ENCODE measurements around the gene CARD11.

GRCh38 chr7:2858621-2859020 lies 185.0 kb downstream of the CARD11 start:
- TF ChIP-seq CTCF (IDR thresholded peaks at IDR 0.05) (no peak), POLR2A (IDR thresholded peaks at IDR 0.05) (no peak)
